Keratinocyte (primary cell): Measurements from ENCODE around the gene PCGF3. TPM values are rescaled to one million over a fixed set of nuclear protein-coding genes. Genes with fewer than 3 reads are reported as not detected.

Experiments
- DNase-seq: peaks from one replicate; pipeline ENCODE4 v3.0.0-alpha.2; 2011; ENCODE audit warnings: low read depth, missing footprints, low spot score
- FAIRE-seq: peaks from 2 replicates; lab custom pipeline; 2011; peaks lifted over from hg19 to GRCh38; lab: Jason Lieb, UNC
- H2AFZ ChIP-seq: 2 replicates; pipeline ENCODE4 v1.6.0; 2012; ENCODE audit warnings: low read length, control low read depth, inconsistent platforms; ENCODE audit not compliant: control insufficient read depth
- H3K27ac ChIP-seq: 2 replicates; pipeline ENCODE4 v1.5.1; 2011; ENCODE audit warnings: low read length; ENCODE audit not compliant: control insufficient read depth, insufficient read depth
- H3K27me3 ChIP-seq: 3 replicates; pipeline ENCODE4 v1.6.0; 2011; ENCODE audit warnings: low read length; ENCODE audit not compliant: control insufficient read depth, insufficient read depth; ENCODE audit errors: extremely low read depth
- H3K36me3 ChIP-seq, 2 experiments: 2 replicates in 1 of 2; 3 replicates in 1 of 2; pipeline ENCODE4 v1.5.1; 2011; ENCODE audit warnings: low read length in 2 of 2, mild to moderate bottlenecking in 1 of 2; ENCODE audit not compliant: control insufficient read depth in 2 of 2, insufficient read depth in 2 of 2; ENCODE audit errors: extremely low read depth in 1 of 2
- H3K4me1 ChIP-seq: 3 replicates; pipeline ENCODE4 v1.5.1; 2011; ENCODE audit warnings: low read length; ENCODE audit not compliant: control insufficient read depth, insufficient read depth; ENCODE audit errors: extremely low read depth
- H3K4me2 ChIP-seq: 3 replicates; pipeline ENCODE4 v1.6.0; 2011; ENCODE audit warnings: low read depth, low read length; ENCODE audit not compliant: control insufficient read depth, insufficient read depth; ENCODE audit errors: extremely low read depth
- H3K4me3 ChIP-seq, 3 experiments: fragments of 200-600 bp in 1 of 3; sonication (generic) in 1 of 3; 2 replicates in 2 of 3; 3 replicates in 1 of 3; pipeline ENCODE4 v1.5.1; 2011 to 2016; ENCODE audit warnings: low read length in 3 of 3, mild to moderate bottlenecking in 3 of 3, control low read depth in 2 of 3, inconsistent platforms in 1 of 3, low read depth in 1 of 3, mixed read lengths in 1 of 3, mixed run types in 1 of 3, moderate library complexity in 1 of 3; ENCODE audit not compliant: control insufficient read depth in 2 of 3, insufficient read depth in 2 of 3; ENCODE audit errors: extremely low read depth in 1 of 3
- H3K79me2 ChIP-seq: 2 replicates; pipeline ENCODE4 v1.6.0; 2012; ENCODE audit warnings: low read length; ENCODE audit not compliant: control insufficient read depth, insufficient read depth
- H3K9ac ChIP-seq: 3 replicates; pipeline ENCODE4 v1.6.0; 2011; ENCODE audit warnings: low read length; ENCODE audit not compliant: control insufficient read depth, insufficient read depth; ENCODE audit errors: extremely low read depth
- H3K9me1 ChIP-seq: 3 replicates; pipeline ENCODE4 v1.6.0; 2011; ENCODE audit warnings: low read length; ENCODE audit not compliant: control insufficient read depth, insufficient read depth; ENCODE audit errors: extremely low read depth
- H3K9me3 ChIP-seq: 2 replicates; pipeline ENCODE4 v1.5.1; 2012; ENCODE audit warnings: low read depth, low read length; ENCODE audit not compliant: control insufficient read depth
- H4K20me1 ChIP-seq: 3 replicates; pipeline ENCODE4 v1.6.0; 2011; ENCODE audit warnings: low read length; ENCODE audit not compliant: control insufficient read depth, insufficient read depth; ENCODE audit errors: extremely low read depth
- CTCF ChIP-seq, 3 experiments: IDR thresholded peaks in 1 of 3; conservative IDR thresholded peaks in 1 of 3; optimal IDR thresholded peaks in 1 of 3; 2 replicates in 2 of 3; 3 replicates in 1 of 3; pipeline versions ENCODE3 to v1.5.1; 2011; ENCODE audit warnings: low read length in 3 of 3, mild to moderate bottlenecking in 3 of 3, moderate library complexity in 2 of 3, control low read depth in 1 of 3, inconsistent platforms in 1 of 3; ENCODE audit not compliant: insufficient read depth in 2 of 3; ENCODE audit errors: extremely low read depth in 1 of 3
- EZH2 ChIP-seq: IDR thresholded peaks from one replicate; pipeline ENCODE4 v1.6.1; 2012; ENCODE audit warnings: inconsistent platforms, mild to moderate bottlenecking, low read length, moderate library complexity
- dilution Hi-C: fragments of 300-500 bp; cut with MboI; formaldehyde crosslinking; loops from one replicate; pipeline ENCODE4 v1.7.0; 2020; ENCODE audit warnings: low sequenced_read_pairs; ENCODE audit not compliant: extremely low pct_ligation_motif_present
- polyA plus RNA-seq, 5 experiments: library from polyadenylated mRNA; depleted of rRNA in 3 of 5; stranded (reverse) in 3 of 5; stranded (forward) in 1 of 5; unstranded in 1 of 5; fragments of >200 nt; gene quantifications; 1 replicate in 1 of 5; 2 replicates in 3 of 5; 3 replicates in 1 of 5; pipeline versions ENCODE4 v1.2.1 to v1.2.3, GENCODE V29; 2011 to 2012; ENCODE audit warnings: missing spikeins in 2 of 5, low read depth in 1 of 5, low replicate concordance in 1 of 5

The PCGF3 gene
- polyA plus RNA-seq, 1 donor (not counting 4 experiments of a cell fraction or from before 2014, with no cell fraction given), result 40.1 TPM

DNA sequence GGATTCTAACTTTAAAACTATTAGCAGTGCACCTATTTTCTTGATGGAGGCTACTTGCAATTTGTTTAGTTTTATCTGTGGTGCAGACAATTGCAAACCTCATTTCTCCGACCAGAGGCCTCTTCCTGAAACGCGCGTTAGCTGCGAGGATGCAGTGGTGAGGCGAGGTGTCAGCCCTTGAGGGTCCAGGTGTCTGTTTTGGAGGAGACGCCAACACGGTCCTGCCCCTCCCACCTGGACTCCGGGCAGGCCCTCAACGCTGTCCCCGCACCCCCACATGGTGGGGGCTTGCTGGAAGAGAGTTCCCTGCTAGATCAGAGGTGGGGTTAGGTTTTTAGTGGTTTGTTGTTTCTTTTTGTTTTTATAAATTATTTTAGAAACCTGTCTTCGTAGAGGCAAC, 34.4 kb downstream of the PCGF3 start:
- Histone ChIP-seq H3K36me3 (peaks cover 19 to 30% of the 10 kb centered on the region in 2 experiments), H2AFZ (no peak overlapping the region), H3K9me3 (no peaks in the 10 kb centered on the region), H3K9me1 (no peaks in the 10 kb centered on the region), H4K20me1 (peaks cover 5% of the 10 kb centered on the region), H3K27ac (no peak overlapping the region), H3K4me3 (no peak overlapping the region), H3K79me2 (no peaks in the 10 kb centered on the region), H3K4me1 (no peaks in the 10 kb centered on the region), H3K9ac (no peak overlapping the region), H3K27me3 (no peaks in the 10 kb centered on the region), H3K4me2 (no peak overlapping the region)
- dilution Hi-C loops, result no loop called here
- no peak for TF ChIP-seq EZH2
- TF ChIP-seq CTCF (optimal IDR thresholded peaks at IDR 0.05 in 1 of 3, IDR thresholded peaks at IDR 0.05 in 1 of 3, conservative IDR thresholded peaks at IDR 0.05 in 1 of 3; ENCODE audit: extremely low read depth in 1 of 3, insufficient read depth in 2 of 3, low read length in 3 of 3), result no peak
- no peak for DNase-seq
- FAIRE-seq, result no peak

DNA sequence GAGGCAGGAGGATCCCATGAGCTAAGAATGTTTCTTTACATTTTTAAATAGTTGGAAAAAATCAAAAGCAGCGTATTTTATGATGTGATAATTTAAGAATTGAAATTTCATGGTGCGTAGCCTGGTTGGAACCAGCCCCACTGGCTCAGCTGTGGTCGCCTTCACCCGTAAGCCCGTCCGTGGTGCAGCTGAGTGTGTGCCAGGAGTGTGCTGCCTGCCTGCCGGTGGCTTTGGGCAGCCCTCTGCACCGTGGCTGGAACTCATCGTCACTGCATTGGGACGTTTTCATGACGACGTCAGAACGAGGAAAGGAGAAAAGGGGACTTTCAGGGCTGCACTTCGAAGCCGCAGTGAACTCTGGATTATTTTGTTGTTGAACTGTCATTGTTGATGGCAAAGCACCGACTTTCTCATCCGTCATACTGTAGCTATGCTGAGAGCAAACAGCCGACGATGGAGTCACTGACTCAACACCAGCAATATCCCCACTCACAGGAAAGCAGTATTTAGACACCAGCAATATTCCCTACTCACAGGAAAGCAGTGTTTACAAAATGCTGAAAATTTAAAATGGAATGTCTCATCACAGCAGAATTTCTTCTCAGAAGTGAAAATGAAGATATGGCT, 35.1 kb downstream of the PCGF3 start:
- FAIRE-seq (no peak), DNase-seq (no peak)
- no peak overlapping the region for H3K27ac ChIP-seq
- H2AFZ ChIP-seq, result no peak overlapping the region
- no peaks in the 10 kb centered on the region for H3K27me3 ChIP-seq
- peaks cover 12 to 25% of the 10 kb centered on the region in 2 experiments for H3K36me3 ChIP-seq
- H4K20me1 ChIP-seq, result peaks cover 5% of the 10 kb centered on the region
- no peaks in the 10 kb centered on the region for H3K79me2 ChIP-seq
- TF ChIP-seq CTCF (optimal IDR thresholded peaks at IDR 0.05 in 1 of 3, IDR thresholded peaks at IDR 0.05 in 1 of 3, conservative IDR thresholded peaks at IDR 0.05 in 1 of 3; ENCODE audit: extremely low read depth in 1 of 3, insufficient read depth in 2 of 3, low read length in 3 of 3) (no peak), EZH2 (no peak)
- no peak overlapping the region for H3K9ac ChIP-seq
- no peaks in the 10 kb centered on the region for H3K9me1 ChIP-seq
- no peak overlapping the region for H3K4me3 ChIP-seq
- H3K4me1 ChIP-seq, result no peaks in the 10 kb centered on the region
- H3K9me3 ChIP-seq, result no peaks in the 10 kb centered on the region
- H3K4me2 ChIP-seq, result no peak overlapping the region
- dilution Hi-C loops, result no loop called here
